Measurements from ENCODE around the gene ADGRB2. TPM values are rescaled to one million over a fixed set of nuclear protein-coding genes. Genes with fewer than 3 reads are reported as not detected.

ADGRB2 gene
- total RNA-seq: under 1 TPM; 0.74 to 0.75 TPM

GRCh38 chr1:31764312-31765040, at the start of gene ADGRB2:
TSS of gene ADGRB2 (minus strand) at chr1:31764340. CDS start at chr1:31757221, 7,119 bp downstream.
- H3K4me1 Mint-ChIP-seq: peaks cover 21% of the 10 kb centered on the region
- no peak within 1 kb of the TSS for H3K27ac Mint-ChIP-seq
- POLR2A ChIA-PET: interaction anchor here (1.5 kb wide), 1 partner anchor 25 kb away, joined by 5 read pairs; no protein-coding TSS in a partner anchor
- ATAC-seq (ENCODE audit: low read depth) (peak; percentile 15), DNase-seq (no peak)
- peak within 1 kb of the TSS; percentile 80 for H3K4me3 Mint-ChIP-seq
- H3K27me3 Mint-ChIP-seq: peaks cover 56% of the 10 kb centered on the region
- H3K9me3 Mint-ChIP-seq: no peaks in the 10 kb centered on the region
- no peaks in the 10 kb centered on the region for H3K36me3 Mint-ChIP-seq

GRCh38 chr1:31812158-31812829, 48.2 kb upstream of the ADGRB2 start:
- Mint-ChIP-seq H3K36me3 (no peaks in the 10 kb centered on the region), H3K4me3 (no peak overlapping the region), H3K4me1 (peaks cover 7% of the 10 kb centered on the region), H3K27me3 (peaks cover 2% of the 10 kb centered on the region), H3K9me3 (no peaks in the 10 kb centered on the region), H3K27ac (no peak overlapping the region)
- DNase-seq: no peak
- no peak for ATAC-seq (ENCODE audit: low read depth)
- POLR2A ChIA-PET: no interaction called here

GRCh38 chr1:31811605-31812004, 47.5 kb upstream of the ADGRB2 start:
- H3K4me3 Mint-ChIP-seq: no peak overlapping the region
- DNase-seq: no peak
- H3K27me3 Mint-ChIP-seq: peaks cover 2% of the 10 kb centered on the region
- H3K9me3 Mint-ChIP-seq: no peaks in the 10 kb centered on the region
- peaks cover 7% of the 10 kb centered on the region for H3K4me1 Mint-ChIP-seq
- no peak for ATAC-seq (ENCODE audit: low read depth)
- no peaks in the 10 kb centered on the region for H3K36me3 Mint-ChIP-seq
- POLR2A ChIA-PET: no interaction called here
- H3K27ac Mint-ChIP-seq: no peak overlapping the region

- Mint-ChIP-seq H3K27me3 (peaks cover 4% of the 10 kb centered on the region), H3K36me3 (no peaks in the 10 kb centered on the region), H3K4me3 (no peak overlapping the region), H3K9me3 (no peaks in the 10 kb centered on the region), H3K4me1 (peaks cover 1% of the 10 kb centered on the region), H3K27ac (no peak overlapping the region)
- POLR2A ChIA-PET: no interaction called here
- no peak for ATAC-seq (ENCODE audit: low read depth)
- no peak for DNase-seq
Observed at GRCh38 chr1:31809698-31810097, 45.6 kb upstream of the ADGRB2 start.

- no peak for DNase-seq
- Mint-ChIP-seq H3K4me3 (no peak overlapping the region), H3K27ac (no peak overlapping the region), H3K27me3 (peaks cover 20% of the 10 kb centered on the region), H3K4me1 (peaks cover 3% of the 10 kb centered on the region), H3K36me3 (no peaks in the 10 kb centered on the region), H3K9me3 (no peaks in the 10 kb centered on the region)
- no peak for ATAC-seq (ENCODE audit: low read depth)
- POLR2A ChIA-PET: no interaction called here
Observed at GRCh38 chr1:31807273-31808048, 43.3 kb upstream of the ADGRB2 start.

GRCh38 chr1:31805318-31805717, 41.2 kb upstream of the ADGRB2 start:
- POLR2A ChIA-PET: interaction anchor here (0.5 to 0.7 kb wide), 4 partner anchors 12 to 200 kb away, joined by 3 to 7 read pairs (median 3); no protein-coding TSS in a partner anchor
- DNase-seq (no peak), ATAC-seq (ENCODE audit: low read depth) (no peak)
- peaks cover 2% of the 10 kb centered on the region for H3K4me1 Mint-ChIP-seq
- H3K27me3 Mint-ChIP-seq: peaks cover 22% of the 10 kb centered on the region
- H3K4me3 Mint-ChIP-seq: no peak overlapping the region
- no peaks in the 10 kb centered on the region for H3K9me3 Mint-ChIP-seq
- no peaks in the 10 kb centered on the region for H3K36me3 Mint-ChIP-seq
- H3K27ac Mint-ChIP-seq: no peak overlapping the region

- no peaks in the 10 kb centered on the region for H3K36me3 Mint-ChIP-seq
- H3K4me1 Mint-ChIP-seq: peaks cover 2% of the 10 kb centered on the region
- no peak overlapping the region for H3K27ac Mint-ChIP-seq
- H3K9me3 Mint-ChIP-seq: no peaks in the 10 kb centered on the region
- no peak for ATAC-seq (ENCODE audit: low read depth)
- POLR2A ChIA-PET: no interaction called here
- no peak for DNase-seq
- peaks cover 22% of the 10 kb centered on the region for H3K27me3 Mint-ChIP-seq
- H3K4me3 Mint-ChIP-seq: no peak overlapping the region
Observed at GRCh38 chr1:31804098-31804497, 40.0 kb upstream of the ADGRB2 start.

GRCh38 chr1:31803610-31804009, 39.5 kb upstream of the ADGRB2 start:
- POLR2A ChIA-PET: no interaction called here
- ATAC-seq (ENCODE audit: low read depth) (no peak), DNase-seq (no peak)
- Mint-ChIP-seq H3K27ac (no peak overlapping the region), H3K9me3 (no peaks in the 10 kb centered on the region), H3K27me3 (peaks cover 22% of the 10 kb centered on the region), H3K4me1 (peaks cover 2% of the 10 kb centered on the region), H3K36me3 (no peaks in the 10 kb centered on the region), H3K4me3 (no peak overlapping the region)

GRCh38 chr1:31802190-31803150, 38.3 kb upstream of the ADGRB2 start:
- ATAC-seq (ENCODE audit: low read depth) (no peak), DNase-seq (no peak)
- Mint-ChIP-seq H3K36me3 (no peaks in the 10 kb centered on the region), H3K4me3 (peak overlapping the region; percentile 29), H3K9me3 (no peaks in the 10 kb centered on the region), H3K27ac (no peak overlapping the region), H3K4me1 (peaks cover 2% of the 10 kb centered on the region), H3K27me3 (peaks cover 26% of the 10 kb centered on the region)
- POLR2A ChIA-PET: no interaction called here

- Mint-ChIP-seq H3K27me3 (peaks cover 28% of the 10 kb centered on the region), H3K9me3 (no peaks in the 10 kb centered on the region), H3K4me1 (peaks cover 2% of the 10 kb centered on the region), H3K36me3 (no peaks in the 10 kb centered on the region), H3K27ac (no peak overlapping the region), H3K4me3 (no peak overlapping the region)
- DNase-seq (no peak), ATAC-seq (ENCODE audit: low read depth) (no peak)
- POLR2A ChIA-PET: no interaction called here
Observed at GRCh38 chr1:31801458-31801857, 37.3 kb upstream of the ADGRB2 start.

GRCh38 chr1:31800674-31800967, 36.5 kb upstream of the ADGRB2 start:
- Mint-ChIP-seq H3K9me3 (no peaks in the 10 kb centered on the region), H3K36me3 (no peaks in the 10 kb centered on the region), H3K27ac (no peak overlapping the region), H3K4me3 (no peak overlapping the region), H3K4me1 (peaks cover 2% of the 10 kb centered on the region), H3K27me3 (peaks cover 26% of the 10 kb centered on the region)
- no peak for DNase-seq
- ATAC-seq (ENCODE audit: low read depth): no peak
- POLR2A ChIA-PET: interaction anchor here (0.6 to 1.5 kb wide), 2 partner anchors 12 to 103 kb away, joined by 3 to 5 read pairs; no protein-coding TSS in a partner anchor

- POLR2A ChIA-PET: interaction anchor here (0.6 to 1.5 kb wide), 2 partner anchors 11 to 104 kb away, joined by 3 to 5 read pairs; no protein-coding TSS in a partner anchor
- no peaks in the 10 kb centered on the region for H3K9me3 Mint-ChIP-seq
- DNase-seq (peak; percentile 18), ATAC-seq (ENCODE audit: low read depth) (no peak)
- H3K27me3 Mint-ChIP-seq: peaks cover 28% of the 10 kb centered on the region
- peaks cover 2% of the 10 kb centered on the region for H3K4me1 Mint-ChIP-seq
- no peaks in the 10 kb centered on the region for H3K36me3 Mint-ChIP-seq
- no peak overlapping the region for H3K27ac Mint-ChIP-seq
- no peak overlapping the region for H3K4me3 Mint-ChIP-seq
Observed at GRCh38 chr1:31799895-31800673, 35.9 kb upstream of the ADGRB2 start.

Measured in activated naive CD8-positive, alpha-beta T cell treated with anti-CD3 and anti-CD28 coated beads, Interleukin-2, amount 10 ng/mL, durations not matched to agents 7 days and 5 days (primary cell).